Stimulated activated CD4-positive, alpha-beta T cell treated with anti-CD3 and anti-CD28 coated beads, Interleukin-1b, Interleukin-23, amount 100 ng/mL, for 24 hours (primary cell): ENCODE data around the gene SYTL4.
"Not testable (repeated sequence)": the region's sequence is repeated elsewhere in the genome, so short reads cannot be mapped to it uniquely, and the experiment has no call there.

Experiments used
- DNase-seq, 4 experiments: peaks; one replicate each; pipeline ENCODE4 v3.0.0-alpha.2; 2020; ENCODE audit warnings: low read depth in 4 of 4, low spot score in 1 of 4

Gene SYTL4

GRCh38 chrX:100731441-100732281 is at the start of gene SYTL4:
Gene SYTL4 (minus strand): TSS chrX:100732121. CDS start chrX:100702037, 30,084 bp downstream.
- no peak for DNase-seq

- not testable (repeated sequence) for DNase-seq
These were observed 37.5 kb upstream of the SYTL4 start for GRCh38 chrX:100769439-100769838.

GRCh38 chrX:100768679-100769338 is 36.9 kb upstream of the SYTL4 start:
- peak; percentile 67 to 93 (median 69) for DNase-seq

- no peak for DNase-seq
These were observed 19.0 kb upstream of the SYTL4 start for GRCh38 chrX:100750883-100751282.

- no peak for DNase-seq
These were observed 16.2 kb upstream of the SYTL4 start for GRCh38 chrX:100748108-100748507.

- no peak for DNase-seq
These were observed 15.8 kb upstream of the SYTL4 start for GRCh38 chrX:100747703-100748102.

GRCh38 chrX:100747090-100747489 is 15.2 kb upstream of the SYTL4 start:
- no peak for DNase-seq

- no peak for DNase-seq
These were observed 14.1 kb upstream of the SYTL4 start for GRCh38 chrX:100745806-100746537.

- no peak for DNase-seq
These were observed 13.3 kb upstream of the SYTL4 start for GRCh38 chrX:100745205-100745604.

- no peak for DNase-seq
These were observed 11.2 kb upstream of the SYTL4 start for GRCh38 chrX:100743009-100743607.

- DNase-seq = not testable (repeated sequence)
These were observed 7.9 kb downstream of the SYTL4 start for GRCh38 chrX:100724006-100724405.

GRCh38 chrX:100721328-100721727 is 10.6 kb downstream of the SYTL4 start:
- no peak for DNase-seq

- DNase-seq = no peak
These were observed 11.6 kb downstream of the SYTL4 start for GRCh38 chrX:100720301-100720700.

- DNase-seq = no peak
These were observed 12.8 kb downstream of the SYTL4 start for GRCh38 chrX:100719139-100719538.

- no peak for DNase-seq
These were observed 14.6 kb downstream of the SYTL4 start for GRCh38 chrX:100717363-100717762.

GRCh38 chrX:100710816-100711215 is 21.1 kb downstream of the SYTL4 start:
- no peak for DNase-seq

- DNase-seq = no peak
These were observed 27.2 kb downstream of the SYTL4 start for GRCh38 chrX:100704581-100705203.

GRCh38 chrX:100700809-100701208 is 31.1 kb downstream of the SYTL4 start:
- no peak for DNase-seq

GRCh38 chrX:100698551-100698950 is 33.4 kb downstream of the SYTL4 start:
- DNase-seq = no peak

GRCh38 chrX:100696699-100697351 is 35.1 kb downstream of the SYTL4 start:
- DNase-seq = no peak
